GM20000 (cell line): ENCODE results near the gene CLP1.

Experiments
- DNase-seq: peaks from one replicate; pipeline ENCODE4 v3.0.0; 2012; ENCODE audit warnings: low spot score
- CTCF ChIP-seq: IDR thresholded peaks from 2 replicates; pipeline ENCODE4 v1.5.1; 2012; ENCODE audit warnings: mild to moderate bottlenecking, control low read depth; ENCODE audit errors: extremely low read depth, missing control alignments

CLP1 gene

GRCh38 chr11:57709802-57710367 lies 52.3 kb downstream of the CLP1 start:
- DNase-seq = no peak
- no peak for TF ChIP-seq CTCF
